ENCODE results near the gene RIPOR1.
A peak's percentile ranks its signal among the peaks of the same experiment; 100 is the strongest.
"Not testable (repeated sequence)": the region's sequence is repeated elsewhere in the genome, so short reads cannot be mapped to it uniquely, and the experiment has no call there.

The RIPOR1 gene

DNA sequence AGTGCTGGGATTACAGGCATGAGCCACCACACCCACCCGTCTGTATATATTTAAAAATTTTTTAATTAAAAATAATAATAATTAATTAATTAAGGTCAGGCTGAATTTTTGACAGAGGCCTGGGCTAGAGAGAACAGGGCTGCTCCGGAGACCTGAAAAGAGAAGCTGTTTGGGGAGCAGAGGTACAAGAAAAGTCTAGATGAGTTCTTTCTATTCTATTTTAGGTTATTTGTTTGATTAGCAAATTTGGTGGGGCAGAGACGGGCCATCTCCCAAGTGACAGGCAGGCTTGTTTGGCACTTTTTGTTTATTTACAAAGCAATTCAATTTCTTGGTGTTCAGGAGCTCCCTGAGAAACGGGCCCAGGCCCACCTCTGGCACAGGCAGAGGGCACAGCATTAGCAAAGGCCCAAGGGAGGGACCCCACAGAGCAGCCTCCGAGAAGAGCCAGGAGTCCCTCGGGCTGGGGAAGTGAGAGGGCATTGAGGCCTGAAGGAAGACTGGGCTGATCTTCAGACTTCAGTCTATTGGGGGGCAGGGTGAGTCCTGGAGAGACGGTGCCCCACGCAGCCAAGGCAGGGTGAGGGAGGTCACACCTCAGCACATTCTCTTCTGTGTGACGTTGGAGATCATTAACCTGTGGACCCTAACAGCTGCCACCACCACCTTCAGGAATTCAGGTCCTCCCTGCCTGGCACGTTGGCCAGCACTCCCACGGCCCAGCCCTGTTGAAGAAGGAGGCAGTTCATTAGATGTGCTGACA, 10.8 kb upstream of the RIPOR1 start:
- DNase-seq = peak; percentile 46

DNA sequence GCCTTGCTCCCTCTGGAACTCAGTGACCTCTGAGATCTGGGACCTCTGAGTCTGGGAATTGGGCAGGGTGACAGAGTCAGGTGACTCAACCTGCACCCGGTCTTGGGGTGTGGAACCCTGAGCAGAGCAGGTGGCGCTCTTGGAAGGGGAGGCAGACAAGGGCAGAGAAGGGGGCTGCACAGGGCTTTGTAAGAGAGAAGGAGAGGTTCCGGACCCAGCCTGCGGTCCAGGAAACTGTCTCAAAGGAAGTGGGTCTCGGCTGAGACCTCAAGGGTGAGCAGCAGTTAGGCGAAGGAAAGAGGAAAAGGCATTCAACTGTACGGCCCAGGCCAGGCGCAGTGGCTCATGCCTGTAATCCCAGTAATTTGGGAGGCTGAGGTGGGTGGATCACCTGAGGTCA, 10.0 kb upstream of the RIPOR1 start:
- DNase-seq = no peak

DNA sequence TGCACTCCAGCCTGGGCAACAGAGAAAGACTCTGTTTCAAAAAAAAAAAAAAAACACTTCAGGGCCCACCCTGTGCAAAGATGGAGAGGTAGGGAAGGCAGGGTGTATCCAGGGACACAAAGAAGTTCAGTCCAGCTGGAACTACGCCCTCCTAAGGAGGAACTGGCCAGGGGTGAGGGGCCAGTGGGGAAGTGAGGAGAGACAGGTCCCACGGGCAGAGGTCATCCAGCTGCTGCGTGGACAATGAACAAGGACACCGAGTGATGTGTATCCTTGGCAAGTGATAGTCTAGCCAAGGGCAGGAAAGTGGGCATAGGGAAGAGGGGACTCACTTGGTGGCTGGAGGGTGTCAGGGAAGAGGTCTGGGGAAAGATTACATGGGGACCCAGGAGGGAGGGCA, 9.4 kb upstream of the RIPOR1 start:
- no peak for DNase-seq

DNA sequence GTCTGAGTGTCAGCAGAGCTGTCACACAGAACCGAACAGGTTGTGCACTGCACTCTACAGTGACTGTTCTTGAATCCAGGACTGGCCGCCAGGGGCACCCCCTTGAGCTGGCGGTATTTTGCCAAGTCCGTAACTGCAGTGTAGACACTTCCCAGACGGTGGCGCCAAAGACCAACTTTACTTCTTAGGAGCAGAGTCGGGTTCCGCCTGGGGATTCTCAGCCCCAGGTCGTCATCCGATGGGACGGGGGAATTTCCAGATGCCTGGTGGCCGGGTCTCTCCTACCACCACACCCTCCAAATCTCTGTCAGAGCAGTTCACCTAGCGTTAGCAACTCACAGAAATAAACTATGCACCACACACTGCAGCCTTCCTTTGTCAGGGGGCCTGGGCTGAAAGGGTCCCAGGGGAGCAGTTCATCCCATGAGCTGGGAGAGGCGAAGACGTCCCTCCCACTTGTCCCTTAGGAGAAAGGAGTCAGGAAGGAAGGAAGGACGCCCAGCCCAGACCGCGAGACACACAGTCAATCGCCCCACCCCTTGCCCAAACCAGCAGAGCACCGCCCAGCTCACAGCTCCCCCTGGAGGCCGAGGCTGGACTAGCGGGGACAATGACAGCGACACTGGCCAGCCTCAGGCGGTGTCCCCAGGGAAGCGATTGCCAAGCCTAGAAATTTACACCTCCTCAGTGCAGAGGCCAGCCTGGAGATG, 7.4 kb upstream of the RIPOR1 start:
- peak; percentile 98 for DNase-seq

DNA sequence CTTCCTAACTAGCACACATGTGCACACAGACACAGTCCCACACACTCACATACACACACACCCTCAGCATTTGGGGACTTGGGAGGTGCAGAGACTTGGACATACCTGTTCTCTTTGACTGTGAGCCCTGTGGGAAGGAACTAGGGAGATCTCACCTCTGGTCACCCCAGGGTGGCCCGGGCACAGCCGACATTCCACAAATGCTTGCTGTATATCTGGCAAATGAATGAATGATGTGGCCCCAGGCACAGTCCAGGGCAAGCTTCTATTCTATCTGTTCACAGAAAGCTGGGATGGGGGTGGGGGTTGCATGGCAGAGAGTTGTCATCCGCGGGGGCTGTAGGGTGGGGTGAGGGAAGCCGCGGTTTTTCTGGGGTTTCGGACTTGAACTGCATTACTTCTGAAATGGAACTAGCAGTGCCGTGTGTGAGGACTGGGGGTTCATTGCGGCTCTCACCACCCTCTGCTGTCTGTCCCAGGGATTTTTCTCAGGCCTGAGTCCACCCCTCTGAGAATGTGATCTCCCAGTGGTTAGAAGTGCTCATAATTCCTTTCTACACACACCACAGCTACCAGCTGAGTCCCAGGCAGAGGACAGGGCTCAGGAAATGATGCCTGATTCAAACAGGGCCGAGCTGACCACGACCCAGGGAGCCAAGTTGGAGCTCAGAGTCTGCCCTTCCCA, 3.3 kb upstream of the RIPOR1 start:
- peak; percentile 63 for DNase-seq

DNA sequence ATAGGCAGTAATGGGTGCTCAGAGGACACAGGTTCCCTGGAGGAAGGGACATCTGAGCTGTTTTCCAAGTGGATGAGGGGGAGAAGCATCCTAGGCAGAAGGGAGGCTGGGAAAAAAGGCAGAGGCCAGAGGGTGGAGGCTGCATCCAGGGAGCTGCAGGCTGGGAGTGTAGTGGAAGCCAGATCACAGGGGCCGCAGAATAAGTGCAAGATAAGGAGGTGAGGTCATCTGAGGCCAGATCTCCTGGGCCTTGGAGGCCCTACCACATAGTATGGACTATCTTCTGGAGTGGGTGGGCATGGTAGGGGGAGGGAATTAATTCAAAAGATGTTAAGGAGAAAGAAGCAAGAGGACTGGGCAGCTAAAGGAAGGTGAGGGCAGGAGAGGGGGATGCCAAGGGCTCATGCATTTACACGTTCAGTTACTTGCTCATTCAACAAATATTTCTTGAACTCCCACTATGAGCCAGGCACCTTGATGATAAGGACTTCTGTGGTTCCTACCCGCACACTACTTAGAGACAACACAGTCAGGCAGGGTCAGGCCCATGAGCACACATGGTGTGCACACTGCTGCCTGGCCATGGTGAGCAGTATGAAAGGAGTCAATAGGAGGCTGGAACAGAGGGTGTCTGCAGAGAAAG, 2.4 kb upstream of the RIPOR1 start:
- DNase-seq = peak; percentile 64

DNA sequence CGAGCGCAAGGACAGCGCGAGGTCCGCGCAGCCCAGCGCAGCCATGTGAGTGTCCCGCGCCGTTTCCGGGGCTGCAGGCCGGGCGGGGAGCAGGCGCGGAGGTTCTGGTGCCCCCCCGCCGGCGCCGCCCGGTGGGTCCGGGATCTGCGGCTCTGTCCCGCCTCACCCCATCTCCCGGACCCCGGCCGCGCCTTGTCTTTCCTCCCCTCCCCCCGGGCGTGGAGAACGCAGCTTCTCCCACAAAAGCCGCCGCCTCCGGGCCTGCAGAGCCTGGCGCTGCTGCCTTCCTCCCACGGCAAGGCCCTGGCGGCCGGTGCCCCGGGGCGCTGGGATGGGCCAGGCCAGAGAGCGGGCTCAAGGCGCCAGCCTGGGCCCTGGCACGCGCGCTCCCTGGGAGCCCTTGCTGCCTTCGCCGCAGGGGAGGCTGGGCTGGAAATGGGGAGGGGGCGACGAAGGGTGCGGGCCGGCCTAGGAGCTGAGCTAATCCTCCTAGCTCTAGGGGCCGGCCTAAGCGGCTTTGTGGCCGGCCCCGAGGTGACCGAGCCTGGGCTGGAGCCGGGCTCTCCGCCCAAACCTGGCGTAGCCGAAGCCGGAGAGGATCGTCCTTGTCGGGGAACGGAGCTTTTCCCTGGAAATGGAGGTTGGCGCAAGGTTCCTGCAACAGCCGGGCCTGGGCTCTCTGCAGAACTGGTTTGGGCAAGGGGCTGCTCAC, 397 bp downstream of the RIPOR1 start:
- peak; percentile 78 for DNase-seq

DNA sequence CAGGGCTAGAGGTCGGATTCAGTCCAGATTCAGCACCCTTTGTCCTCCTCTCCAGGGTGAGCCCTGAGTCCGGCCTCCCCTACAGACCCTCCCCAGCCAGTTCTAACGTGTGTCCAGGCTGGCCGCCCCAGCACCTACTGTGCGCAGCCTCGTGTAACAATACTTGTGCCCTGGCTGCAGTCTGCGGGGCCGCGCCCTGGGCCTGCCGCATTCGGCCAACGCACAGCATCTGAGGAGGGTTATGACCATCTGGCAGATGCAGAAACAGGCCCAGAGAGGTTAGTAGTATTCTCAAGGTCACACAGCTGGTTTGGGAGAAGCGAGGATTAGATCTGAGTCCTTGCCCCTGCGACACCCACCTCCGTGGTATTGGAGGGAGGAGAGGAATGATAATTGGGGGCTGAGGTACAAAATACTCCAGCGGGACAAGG, 968 bp downstream of the RIPOR1 start:
- DNase-seq = peak; percentile 60

DNA sequence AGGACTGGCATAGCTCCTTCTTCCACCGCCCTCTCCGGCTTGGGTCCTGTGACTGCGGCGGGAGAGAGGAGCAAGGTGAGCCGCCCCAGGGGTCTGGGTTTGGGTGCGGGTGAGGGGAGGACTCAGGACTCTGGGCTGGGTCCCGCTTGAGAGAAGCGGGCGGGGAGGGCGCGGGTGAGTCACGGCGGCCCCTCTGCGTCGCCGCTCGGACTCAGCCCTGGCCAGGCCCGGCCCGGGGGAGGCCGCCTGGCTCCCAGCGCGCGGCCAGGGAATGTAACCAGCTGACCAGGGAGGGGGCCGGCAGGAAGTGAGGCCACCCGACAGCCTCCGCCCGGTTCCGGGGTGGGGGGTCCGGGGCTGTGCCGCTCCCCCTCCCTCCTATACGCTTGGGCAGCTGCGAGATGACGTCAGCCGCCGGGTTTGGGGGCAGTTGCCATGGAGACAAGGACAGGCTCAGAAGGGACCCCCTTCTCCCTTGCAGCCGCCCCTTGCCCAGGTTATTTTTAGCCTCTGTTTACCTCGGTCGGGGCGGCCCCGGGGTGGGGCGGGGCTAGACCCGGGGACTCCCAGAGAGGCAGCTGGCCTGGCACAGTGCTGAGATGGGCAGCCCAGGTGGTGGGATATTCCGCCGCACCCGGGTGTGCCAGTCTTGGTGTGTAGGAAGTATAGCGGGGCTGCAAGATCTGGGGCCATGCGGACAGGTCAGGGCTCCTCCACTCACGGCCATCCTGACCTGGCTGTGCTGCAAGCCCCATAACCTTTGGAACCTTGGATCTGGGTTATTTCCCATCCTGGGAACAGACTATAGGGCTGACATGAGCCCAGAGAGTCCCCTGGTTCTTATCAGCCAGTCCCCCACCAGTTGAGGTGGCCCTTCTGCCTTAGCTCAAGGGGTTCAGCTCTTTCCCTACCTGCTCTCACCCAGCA, 1.6 kb downstream of the RIPOR1 start:
- DNase-seq = peak; percentile 80

DNA sequence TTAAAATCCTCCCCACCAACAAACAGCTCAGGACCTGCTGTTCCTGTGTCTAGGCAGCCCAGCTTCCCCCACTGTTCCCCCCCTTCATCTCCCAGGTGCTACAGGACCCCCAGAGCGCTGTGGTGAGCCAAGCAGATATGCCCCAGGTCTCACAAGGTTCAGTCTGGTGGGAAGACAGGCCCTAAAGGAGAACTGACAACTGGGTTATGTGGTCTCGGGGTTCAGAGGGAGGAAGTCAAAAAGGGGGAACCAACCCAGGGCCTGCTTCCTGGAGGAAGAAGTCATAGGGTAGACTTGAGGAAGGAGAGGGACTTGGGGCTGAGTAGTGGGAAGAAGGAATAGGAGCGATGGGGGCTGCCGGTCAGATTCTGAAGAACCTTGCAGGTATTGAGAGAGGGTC, 2.6 kb downstream of the RIPOR1 start:
- DNase-seq = no peak

DNA sequence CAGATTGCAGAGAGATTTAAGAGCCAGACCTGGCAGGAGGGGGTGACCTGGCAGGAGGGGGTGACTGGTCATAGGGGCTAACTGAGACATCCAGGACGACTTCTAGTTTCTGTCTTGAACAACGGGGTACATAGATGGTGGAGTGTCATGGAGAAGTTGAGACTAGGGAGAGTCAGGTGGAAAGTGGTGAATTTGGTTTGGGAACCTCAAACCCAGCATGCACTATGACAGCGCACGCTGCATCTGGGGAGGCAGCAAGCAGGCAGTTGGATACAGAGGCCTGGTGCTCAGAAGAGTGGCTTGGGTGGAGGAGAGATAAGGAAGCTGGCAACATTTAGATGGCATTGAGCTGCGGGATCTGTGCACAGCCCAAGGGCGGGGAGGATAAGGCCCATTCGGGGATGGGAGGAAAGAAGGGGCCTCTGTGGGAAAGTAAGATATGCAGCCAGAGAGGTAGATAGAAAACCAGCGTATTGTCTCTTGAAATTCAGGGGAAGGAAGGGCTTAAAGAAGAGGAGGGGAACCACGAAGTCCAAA, 4.5 kb downstream of the RIPOR1 start:
- no peak for DNase-seq

DNA sequence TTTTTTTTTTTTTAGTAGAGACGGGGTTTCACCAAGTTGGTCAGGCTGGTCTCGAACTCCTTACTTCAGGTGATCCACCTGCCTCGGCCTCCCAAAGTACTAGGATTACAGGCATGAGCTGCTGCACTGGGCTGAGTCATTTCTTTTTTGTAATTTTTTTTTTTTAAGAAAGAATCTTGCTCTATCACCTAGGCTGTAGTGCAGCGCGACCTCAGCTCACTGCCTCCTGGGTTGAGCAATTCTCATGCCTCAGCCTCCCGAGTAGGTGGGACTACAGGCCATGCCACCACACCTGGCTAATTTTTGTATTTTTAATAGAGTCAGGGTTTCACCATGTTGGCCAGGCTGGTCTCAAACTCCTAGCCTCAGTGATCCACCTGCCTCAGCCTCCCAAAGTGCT, 5.4 kb downstream of the RIPOR1 start:
- not testable (repeated sequence) for DNase-seq

DNA sequence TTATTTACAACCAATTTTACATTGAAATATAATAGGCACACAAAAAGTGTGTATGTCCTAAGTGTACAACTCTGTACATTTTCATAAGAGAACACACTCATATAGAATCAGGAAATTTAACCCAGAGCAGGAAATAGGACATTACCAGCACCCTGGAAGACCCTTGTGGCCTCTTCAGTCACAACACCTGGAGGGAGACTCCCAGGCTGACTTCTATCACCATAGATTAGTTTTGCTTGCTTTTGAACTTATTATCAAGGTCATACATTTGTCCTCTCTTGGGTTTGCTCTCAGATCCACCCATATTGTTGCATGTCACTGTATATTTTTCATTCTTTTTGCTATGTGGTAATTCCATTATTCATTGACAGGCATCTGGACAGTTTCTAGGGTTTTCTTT, 5.8 kb downstream of the RIPOR1 start:
- no peak for DNase-seq

DNA sequence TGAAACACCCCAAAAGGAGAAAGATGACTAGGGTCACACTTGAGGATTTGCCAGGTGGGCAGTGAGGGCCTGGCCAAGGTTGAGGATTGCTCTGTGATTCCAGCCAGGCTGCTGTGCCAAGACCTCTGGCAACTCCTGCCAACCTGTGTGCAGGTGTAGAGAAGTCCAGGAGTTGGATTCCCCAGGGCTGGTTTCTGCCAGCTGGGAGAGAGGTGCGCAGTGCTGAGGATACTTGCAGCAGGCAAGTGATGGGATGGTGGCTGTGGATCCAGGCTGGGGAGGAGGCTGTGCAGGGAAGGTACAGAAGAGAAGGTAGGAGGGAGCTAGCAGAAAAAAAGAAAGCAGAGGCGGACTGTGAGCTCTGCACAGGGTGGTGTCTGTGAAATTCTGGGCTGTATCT, 6.6 kb downstream of the RIPOR1 start:
- DNase-seq = peak; percentile 46

DNA sequence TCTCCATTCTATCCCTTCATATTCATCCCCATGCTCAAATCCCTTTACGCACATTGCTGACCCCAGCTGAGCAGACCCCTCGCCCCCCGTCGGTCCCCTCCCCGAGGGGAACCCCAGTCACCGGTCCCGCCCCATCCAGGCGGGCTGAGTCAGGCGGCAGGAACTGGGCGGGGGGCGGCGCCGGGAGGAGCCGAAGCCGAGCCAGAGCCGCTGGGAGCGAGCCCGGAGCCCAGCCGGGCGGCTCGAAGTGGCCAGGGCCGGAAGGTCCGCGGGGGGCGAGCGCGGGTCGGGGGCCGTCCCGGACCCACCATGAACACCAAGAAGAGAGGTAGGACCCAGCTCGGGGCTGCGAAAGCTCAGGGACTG, 8.6 kb downstream of the RIPOR1 start:
- peak; percentile 84 for DNase-seq

DNA sequence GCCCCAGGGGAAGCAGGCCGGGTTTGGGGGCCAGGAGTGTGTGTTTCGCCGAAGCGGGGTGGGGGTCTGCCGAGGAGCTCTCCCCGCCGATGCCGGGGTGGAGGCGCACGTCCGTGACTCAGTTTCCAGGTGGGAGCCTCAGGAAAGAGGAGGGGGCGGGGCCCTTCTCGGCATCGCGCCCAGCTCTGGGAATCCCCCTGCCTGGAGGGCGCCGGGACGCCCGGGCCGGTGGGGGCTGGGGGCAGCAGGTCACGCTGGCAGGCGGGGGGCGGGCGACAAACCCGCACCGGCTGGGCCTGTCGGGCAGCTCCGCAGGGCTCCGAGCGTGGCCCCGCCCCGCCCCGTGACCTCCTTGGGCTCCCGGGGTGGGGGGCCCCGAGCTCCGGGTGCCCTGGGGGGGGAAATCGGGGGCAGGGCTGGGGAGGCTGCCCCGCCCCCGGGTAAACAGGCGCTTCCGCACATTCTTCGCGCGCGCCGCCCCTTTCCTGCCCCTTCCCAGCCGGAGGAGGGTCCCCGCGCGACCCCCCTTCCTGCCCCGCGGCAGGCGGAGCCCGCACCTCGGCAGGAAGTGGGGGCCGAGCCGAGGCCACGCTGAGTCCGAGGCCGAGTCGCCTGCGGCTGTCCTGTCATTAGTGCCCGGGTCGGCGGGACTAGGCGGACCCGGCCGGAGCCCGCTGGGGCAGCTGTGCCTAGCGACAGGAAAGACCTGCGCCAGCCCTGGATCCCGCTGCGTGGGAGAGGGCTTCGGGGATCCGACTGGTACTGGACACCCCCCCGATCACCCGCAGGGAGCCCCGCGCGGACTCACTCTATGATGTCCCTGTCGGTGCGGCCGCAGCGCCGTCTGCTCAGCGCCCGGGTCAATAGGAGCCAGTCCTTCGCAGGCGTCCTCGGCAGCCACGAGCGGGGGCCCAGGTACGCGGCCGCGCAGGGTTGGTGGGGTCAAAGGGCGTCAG, 9.3 kb downstream of the RIPOR1 start:
- peak; percentile 81 for DNase-seq

DNA sequence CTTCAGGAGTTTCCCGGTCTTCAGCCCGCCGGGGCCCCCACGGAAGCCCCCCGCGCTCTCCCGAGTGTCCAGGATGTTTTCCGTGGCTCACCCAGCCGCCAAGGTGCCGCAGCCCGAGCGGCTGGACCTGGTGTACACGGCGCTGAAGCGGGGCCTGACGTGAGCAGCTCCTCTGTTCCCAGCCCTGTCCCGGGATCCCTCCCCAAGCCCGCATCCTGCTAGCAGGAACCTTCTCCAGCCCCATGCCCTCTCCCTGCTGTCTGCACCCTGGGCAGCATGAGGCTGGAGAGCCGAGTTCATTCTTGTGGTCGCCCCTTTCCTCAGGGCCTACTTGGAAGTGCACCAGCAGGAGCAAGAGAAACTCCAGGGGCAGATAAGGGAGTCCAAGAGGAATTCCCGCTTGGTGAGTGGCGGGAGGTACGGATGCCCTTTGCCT, 10.1 kb downstream of the RIPOR1 start:
- peak; percentile 83 for DNase-seq

DNA sequence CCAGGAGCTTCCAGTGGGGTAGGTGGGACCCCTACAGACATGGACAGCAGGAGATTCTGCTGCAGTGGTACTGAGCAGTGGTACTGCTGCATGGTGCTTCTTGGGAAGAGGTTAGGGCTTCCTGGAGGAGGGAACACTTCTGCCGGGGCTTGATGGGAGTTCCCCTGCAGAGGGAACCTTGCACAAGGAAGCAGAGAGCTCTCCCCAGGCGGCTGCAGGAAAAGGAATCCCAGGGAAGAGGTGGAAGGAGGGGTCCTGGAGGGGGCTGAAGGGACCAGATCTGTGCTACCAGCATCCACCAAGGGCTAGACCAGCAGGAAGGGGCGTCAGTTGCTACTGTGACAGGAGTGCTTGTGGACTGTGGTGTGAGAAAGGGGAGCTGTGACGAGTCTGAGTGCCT, 10.6 kb downstream of the RIPOR1 start:
- DNase-seq = peak; percentile 52

DNA sequence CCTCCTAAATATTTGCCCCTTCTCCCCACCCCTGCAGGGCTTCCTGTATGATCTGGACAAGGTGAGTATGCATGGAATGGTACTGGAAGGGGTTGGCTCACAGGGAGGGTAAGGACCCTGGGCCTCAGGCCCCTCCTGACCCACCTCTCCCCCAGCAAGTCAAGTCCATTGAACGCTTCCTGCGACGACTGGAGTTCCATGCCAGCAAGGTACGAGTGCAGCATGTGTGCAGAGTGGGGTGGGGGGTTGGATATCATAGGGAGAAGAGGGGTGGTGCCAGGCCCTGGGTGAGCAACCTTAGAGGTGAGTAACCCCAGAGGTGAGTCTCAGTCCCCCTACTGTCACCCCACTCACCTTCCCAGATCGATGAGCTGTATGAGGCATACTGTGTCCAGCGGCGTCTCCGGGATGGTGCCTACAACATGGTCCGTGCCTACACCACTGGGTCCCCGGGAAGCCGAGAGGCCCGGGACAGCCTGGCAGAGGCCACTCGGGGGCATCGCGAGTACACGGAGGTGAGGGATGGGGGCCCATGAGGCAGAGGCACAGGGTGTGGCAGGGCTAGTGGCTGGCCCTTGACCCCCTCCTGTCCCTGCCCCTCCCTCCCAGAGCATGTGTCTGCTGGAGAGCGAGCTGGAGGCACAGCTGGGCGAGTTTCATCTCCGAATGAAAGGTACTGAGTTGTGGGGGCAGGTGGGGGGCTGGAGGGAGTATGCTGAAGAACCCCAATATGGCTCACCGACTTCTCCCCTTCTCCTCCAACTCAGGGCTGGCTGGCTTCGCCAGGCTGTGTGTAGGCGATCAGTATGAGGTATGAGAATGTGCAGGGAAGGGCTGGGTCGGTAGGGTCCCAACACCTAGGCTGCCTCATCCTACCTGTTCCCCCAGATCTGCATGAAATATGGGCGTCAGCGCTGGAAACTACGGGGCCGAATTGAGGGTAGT, 11.3 kb downstream of the RIPOR1 start:
- DNase-seq = no peak
